Esophagus squamous epithelium (tissue), 5 donors: ENCODE measurements around the gene ARHGAP45. TPM values are rescaled to one million over a fixed set of nuclear protein-coding genes. Genes with fewer than 3 reads are reported as not detected.

ENCODE experiments used
- DNase-seq: peaks from one replicate; lab custom pipeline; 2025; lab: John Stamatoyannopoulos, UW
- H3K27ac ChIP-seq, 4 donors: fragments of 200-600 bp; sonication (generic); one replicate each; pipeline ENCODE4 v1.5.1; 2016 to 2019; ENCODE audit warnings: mild to moderate bottlenecking in 1 of 4
- H3K27me3 ChIP-seq, 4 donors: fragments of 200-600 bp; sonication (generic); 1 replicate in 3 of 4; 2 replicates in 1 of 4; pipeline versions ENCODE4 v1.5.1 to v1.6.0; 2017 to 2021; ENCODE audit warnings: antibody characterized with exemption in 1 of 4
- H3K36me3 ChIP-seq, 3 donors: fragments of 200-600 bp; sonication (generic); one replicate each; pipeline ENCODE4 v1.5.1; 2016 to 2019
- H3K4me1 ChIP-seq, 3 donors: fragments of 200-600 bp; sonication (generic); one replicate each; pipeline ENCODE4 v1.5.1; 2017 to 2019
- H3K4me3 ChIP-seq, 4 donors: fragments of 200-600 bp; sonication (generic); 1 replicate in 3 of 4; 2 replicates in 1 of 4; pipeline ENCODE4 v1.5.1; 2016 to 2019; ENCODE audit warnings: mild to moderate bottlenecking in 2 of 4, moderate library complexity in 1 of 4
- H3K9me3 ChIP-seq, 3 donors: fragments of 200-600 bp; sonication (generic); one replicate each; pipeline ENCODE4 v1.5.1; 2016 to 2019
- POLR2A ChIP-seq, 4 donors: fragments of 450-650 bp; IDR thresholded peaks; one replicate each; pipeline ENCODE4 v1.6.1; 2017; ENCODE audit warnings: antibody characterized with exemption in 4 of 4, mild to moderate bottlenecking in 4 of 4, moderate library complexity in 3 of 4
- WGBS, 2 donors: methylation state at CpG; one replicate each; pipeline ENCODE4 v1.1.5; 2018; 5-methylcytosine and 5-hydroxymethylcytosine counted together
- intact Hi-C: fragments of 100-400 bp; cut with DNase I; formaldehyde crosslinking; loops from one replicate; pipeline ENCODE4 v1.15.0; 2022
- small RNA-seq, 4 donors: library from RNA; depleted of rRNA; stranded (forward); fragments of <200 nt; gene quantifications; one replicate each; pipeline ENCODE3, GENCODE V24; 2016
- total RNA-seq, 4 donors: library from RNA; depleted of rRNA; stranded (reverse); fragments of >200 nt; gene quantifications; one replicate each; pipeline ENCODE4 v1.1.0, GENCODE V29; 2016
- TF ChIP-seq, protein P1 (sequence below), 6 experiments: fragments of 450-650 bp in 4 of 6; fragments of 200-600 bp in 2 of 6; sonication (generic) in 2 of 6; IDR thresholded peaks; one replicate each; pipeline ENCODE4 v1.5.1; 2016 to 2019; ENCODE audit warnings: antibody characterized with exemption in 6 of 6, mild to moderate bottlenecking in 4 of 6, moderate library complexity in 4 of 6
- donor health status: DM: yes; HTN: yes; CAD: no.

Gene ARHGAP45
- total RNA-seq, 4 donors from 2014 or later = 8.2 to 39.3 (median 12.5) TPM

DNA sequence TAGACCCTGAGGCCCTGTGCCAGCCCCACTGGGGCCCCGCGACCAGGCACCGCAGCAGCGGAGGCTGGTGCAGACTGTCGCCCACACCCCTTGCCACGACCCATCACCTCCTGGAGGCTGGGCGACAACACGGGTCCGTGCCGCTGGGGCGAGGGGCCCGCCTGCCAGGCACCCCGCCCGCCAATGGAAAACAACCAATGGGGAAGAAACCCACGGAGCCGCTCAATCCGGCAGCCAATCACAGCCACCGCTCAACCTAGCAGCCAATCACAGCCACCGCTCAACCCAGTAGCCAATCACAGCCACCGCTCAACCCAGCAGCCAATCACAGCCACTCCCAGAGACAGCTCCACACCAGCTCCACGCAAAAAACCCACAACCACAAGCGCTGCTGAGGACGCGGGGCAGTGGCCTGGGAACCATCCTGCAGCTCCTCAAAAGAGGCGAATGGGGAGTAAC lies 66.5 kb downstream of the ARHGAP45 start:
- no peaks in the 10 kb centered on the region for H3K9me3 ChIP-seq
- intact Hi-C loops = no loop called here
- peak; percentile 41 for DNase-seq
- H3K4me1 ChIP-seq = peaks cover 64 to 86% (median 71%) of the 10 kb centered on the region in 3 donors
- WGBS, 2 donors = 86 to 92% methylated on average over 7 to 13 of the region's 25 CpGs
- H3K27me3 ChIP-seq = no peaks in the 10 kb centered on the region
- TF ChIP-seq, protein P1, sequence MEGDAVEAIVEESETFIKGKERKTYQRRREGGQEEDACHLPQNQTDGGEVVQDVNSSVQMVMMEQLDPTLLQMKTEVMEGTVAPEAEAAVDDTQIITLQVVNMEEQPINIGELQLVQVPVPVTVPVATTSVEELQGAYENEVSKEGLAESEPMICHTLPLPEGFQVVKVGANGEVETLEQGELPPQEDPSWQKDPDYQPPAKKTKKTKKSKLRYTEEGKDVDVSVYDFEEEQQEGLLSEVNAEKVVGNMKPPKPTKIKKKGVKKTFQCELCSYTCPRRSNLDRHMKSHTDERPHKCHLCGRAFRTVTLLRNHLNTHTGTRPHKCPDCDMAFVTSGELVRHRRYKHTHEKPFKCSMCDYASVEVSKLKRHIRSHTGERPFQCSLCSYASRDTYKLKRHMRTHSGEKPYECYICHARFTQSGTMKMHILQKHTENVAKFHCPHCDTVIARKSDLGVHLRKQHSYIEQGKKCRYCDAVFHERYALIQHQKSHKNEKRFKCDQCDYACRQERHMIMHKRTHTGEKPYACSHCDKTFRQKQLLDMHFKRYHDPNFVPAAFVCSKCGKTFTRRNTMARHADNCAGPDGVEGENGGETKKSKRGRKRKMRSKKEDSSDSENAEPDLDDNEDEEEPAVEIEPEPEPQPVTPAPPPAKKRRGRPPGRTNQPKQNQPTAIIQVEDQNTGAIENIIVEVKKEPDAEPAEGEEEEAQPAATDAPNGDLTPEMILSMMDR (IDR thresholded peaks at IDR 0.05) = no peak
- peak in 1 of 4 donors; percentile 72 for TF ChIP-seq POLR2A (IDR thresholded peaks at IDR 0.05)
- peak overlapping the region; percentile 92 to 98 (median 94) for H3K27ac ChIP-seq
- H3K36me3 ChIP-seq = peaks cover 0 to 34% (median 0%) of the 10 kb centered on the region in 3 donors
- peak overlapping the region in 3 of 4 donors; percentile 65 to 84 (median 66) for H3K4me3 ChIP-seq

DNA sequence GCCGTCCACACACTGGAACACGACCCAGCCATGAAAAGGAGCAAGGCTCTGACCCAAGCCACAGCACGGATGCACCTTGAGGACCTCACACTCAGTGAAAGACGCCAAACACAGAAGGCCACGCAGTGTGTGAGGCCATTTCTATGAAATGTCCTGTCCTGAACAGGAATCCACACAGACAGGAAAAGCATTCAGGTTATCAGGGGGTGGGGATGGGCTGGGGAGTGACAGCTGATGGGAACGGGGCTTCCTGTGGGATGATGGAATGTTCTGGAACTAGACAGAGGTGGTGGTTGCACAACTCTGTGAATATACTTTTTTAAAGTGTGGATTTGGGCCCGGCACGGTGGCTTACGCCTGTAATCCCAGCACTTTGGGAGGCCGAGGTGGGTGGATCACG lies 67.5 kb downstream of the ARHGAP45 start:
- Histone ChIP-seq H3K27ac (peak overlapping the region; percentile 32 to 98 (median 94)), H3K4me3 (no peak overlapping the region), H3K27me3 (no peaks in the 10 kb centered on the region), H3K4me1 (peaks cover 56 to 76% (median 62%) of the 10 kb centered on the region in 3 donors), H3K36me3 (peaks cover 0 to 38% (median 0%) of the 10 kb centered on the region in 3 donors), H3K9me3 (no peaks in the 10 kb centered on the region)
- TF ChIP-seq, protein P1 (IDR thresholded peaks at IDR 0.05) = no peak
- no peak for TF ChIP-seq POLR2A (IDR thresholded peaks at IDR 0.05)
- 54 to 57% methylated on average over 3 to 7 of the region's 11 CpGs for WGBS, 2 donors
- no peak for DNase-seq
- intact Hi-C loops = no loop called here

DNA sequence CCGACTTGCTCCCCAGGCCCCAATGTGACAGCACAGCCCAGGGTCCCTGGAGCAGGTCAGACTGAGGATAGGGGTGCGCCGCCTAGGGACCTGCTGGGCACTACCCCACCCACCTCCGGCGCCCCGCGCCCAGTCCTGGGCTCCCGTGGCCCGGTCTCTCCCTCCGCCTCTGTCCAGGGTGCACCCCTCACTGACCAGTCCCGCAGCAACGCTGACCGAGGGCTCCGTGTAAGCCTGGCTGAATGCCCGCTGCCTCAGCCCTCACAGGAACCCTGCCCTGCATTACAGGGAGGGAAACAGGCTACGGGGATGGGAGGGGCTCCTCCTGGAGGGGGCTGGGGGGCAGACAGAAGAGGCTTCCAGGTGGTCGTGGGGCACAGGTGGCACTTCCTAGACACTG lies 68.5 kb downstream of the ARHGAP45 start:
- H3K4me3 ChIP-seq = peak overlapping the region in 1 of 4 donors; percentile 9
- peak overlapping the region; percentile 32 to 96 (median 78) for H3K27ac ChIP-seq
- H3K36me3 ChIP-seq = peaks cover 0 to 39% (median 0%) of the 10 kb centered on the region in 3 donors
- DNase-seq = no peak
- no peaks in the 10 kb centered on the region for H3K27me3 ChIP-seq
- intact Hi-C loops = no loop called here
- TF ChIP-seq POLR2A (IDR thresholded peaks at IDR 0.05) = no peak
- H3K9me3 ChIP-seq = no peaks in the 10 kb centered on the region
- peaks cover 46 to 66% (median 52%) of the 10 kb centered on the region in 3 donors for H3K4me1 ChIP-seq
- WGBS, 2 donors = 83 to 88% methylated on average over 7 to 10 of the region's 17 CpGs

DNA sequence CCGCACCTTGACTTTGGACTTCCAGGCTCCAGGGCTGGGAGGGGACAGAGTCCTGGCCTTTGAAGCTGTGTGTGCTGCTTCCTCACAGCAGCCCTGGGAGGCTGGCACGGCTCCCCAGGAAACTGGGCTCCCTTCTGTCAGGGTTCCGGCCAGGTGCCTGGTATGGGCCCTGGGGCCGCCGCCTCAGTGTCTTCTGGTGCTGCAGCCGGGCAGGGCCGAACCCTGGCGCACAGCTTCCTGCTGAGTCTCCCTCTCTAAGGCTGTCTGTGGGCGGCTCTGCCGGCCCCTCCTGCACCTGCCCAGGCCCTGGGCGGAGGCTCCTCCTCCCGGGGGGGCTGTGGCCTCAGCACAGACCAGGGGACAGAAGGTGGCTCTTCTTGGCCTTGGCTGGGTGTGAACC lies 69.2 kb downstream of the ARHGAP45 start:
- Histone ChIP-seq H3K9me3 (no peaks in the 10 kb centered on the region), H3K27me3 (no peaks in the 10 kb centered on the region), H3K36me3 (peaks cover 0 to 47% (median 0%) of the 10 kb centered on the region in 3 donors), H3K4me3 (no peak overlapping the region), H3K4me1 (peaks cover 38 to 59% (median 45%) of the 10 kb centered on the region in 3 donors), H3K27ac (peak overlapping the region; percentile 32 to 96 (median 78))
- no peak for TF ChIP-seq POLR2A (IDR thresholded peaks at IDR 0.05)
- TF ChIP-seq, protein P1 (IDR thresholded peaks at IDR 0.05) = no peak
- DNase-seq = no peak
- intact Hi-C loops = no loop called here
- WGBS, 2 donors = 0 to 100% methylated on average over 1 of the region's 12 CpGs

Small RNA genes lying within 50 kb of the gene (small RNA-seq; reads per million reads assigned to genes)
- 0 to 0.30 (median 0.23) reads per million in 4 donors for gene RNU6-2

Other genes with a start within 250 kb of the ARHGAP45 start
- gene PLPPR3, start 245.2 kb upstream of the ARHGAP45 start, total RNA-seq = not detected
- gene AZU1, start 239.3 kb upstream of the ARHGAP45 start, total RNA-seq = not detected
- not detected for gene PRTN3, start 226.2 kb upstream of the ARHGAP45 start, total RNA-seq
- under 1 TPM in 1 of 4 donors, not detected in 3; 0.95 TPM for gene ELANE, start 214.9 kb upstream of the ARHGAP45 start, total RNA-seq
- 100 to 1,000 TPM in 2 of 4 donors, 10 to 100 TPM in 2; 52.2 to 883 (median 129) TPM for gene CFD, start 207.5 kb upstream of the ARHGAP45 start, total RNA-seq
- 10 to 100 TPM; 23.7 to 64.9 (median 32.5) TPM for gene MED16, start 174.0 kb upstream of the ARHGAP45 start, total RNA-seq
- gene RNU6-9, start 173.7 kb upstream of the ARHGAP45 start, total RNA-seq = not detected
- 10 to 100 TPM; 42.9 to 83.7 (median 62.4) TPM for gene R3HDM4, start 153.9 kb upstream of the ARHGAP45 start, total RNA-seq
- gene KISS1R, start 149.8 kb upstream of the ARHGAP45 start, total RNA-seq = under 1 TPM in 1 of 4 donors, not detected in 3; 0.45 TPM
- gene ARID3A, start 141.1 kb upstream of the ARHGAP45 start, total RNA-seq = 1 to 10 TPM; 3.0 to 6.6 (median 4.7) TPM
- gene WDR18, start 82.8 kb upstream of the ARHGAP45 start, total RNA-seq = 10 to 100 TPM; 28.2 to 70.1 (median 53.0) TPM
- gene GRIN3B, start 66.7 kb upstream of the ARHGAP45 start, total RNA-seq = not detected
- 100 to 1,000 TPM; 101 to 182 (median 146) TPM for gene TMEM259, start 46.0 kb upstream of the ARHGAP45 start, total RNA-seq
- not detected for gene RNU6-2, start 45.6 kb upstream of the ARHGAP45 start, total RNA-seq
- gene CNN2, start 40.6 kb upstream of the ARHGAP45 start, total RNA-seq = 100 to 1,000 TPM in 2 of 4 donors, 10 to 100 TPM in 2; 79.0 to 125 (median 105) TPM
- gene ABCA7, start 27.1 kb upstream of the ARHGAP45 start, total RNA-seq = 10 to 100 TPM; 12.6 to 24.4 (median 18.7) TPM
- 100 to 1,000 TPM; 113 to 198 (median 166) TPM for gene POLR2E, start 28.2 kb downstream of the ARHGAP45 start, total RNA-seq
- 100 to 1,000 TPM; 108 to 405 (median 244) TPM for gene GPX4, start 36.8 kb downstream of the ARHGAP45 start, total RNA-seq
- 10 to 100 TPM; 31.3 to 84.3 (median 68.3) TPM for gene SBNO2, start 107.1 kb downstream of the ARHGAP45 start, total RNA-seq
- 10 to 100 TPM; 59.3 to 68.5 (median 61.6) TPM for gene STK11, start 138.6 kb downstream of the ARHGAP45 start, total RNA-seq
- 1 to 10 TPM in 3 of 4 donors, under 1 TPM in 1; 0.38 to 1.6 (median 1.2) TPM for gene CBARP, start 170.8 kb downstream of the ARHGAP45 start, total RNA-seq
- 100 to 1,000 TPM in 3 of 4 donors, 10 to 100 TPM in 1; 83.4 to 171 (median 132) TPM for gene ATP5F1D, start 174.6 kb downstream of the ARHGAP45 start, total RNA-seq
- 10 to 100 TPM; 12.4 to 65.0 (median 40.4) TPM for gene MIDN, start 181.4 kb downstream of the ARHGAP45 start, total RNA-seq
- 100 to 1,000 TPM; 116 to 415 (median 238) TPM for gene CIRBP, start 202.2 kb downstream of the ARHGAP45 start, total RNA-seq
- 10 to 100 TPM; 31.5 to 69.8 (median 50.5) TPM for gene FAM174C, start 208.4 kb downstream of the ARHGAP45 start, total RNA-seq
- not detected for gene EFNA2, start 218.7 kb downstream of the ARHGAP45 start, total RNA-seq